SK-N-SH treated with all-trans-retinoic acid at 6 μM for 48 hours (cell line): Measurements from ENCODE around the gene CLDN20.

Experiments
- ISL1 ChIP-seq: fragments of 250-450 bp; sonication (Bioruptor Pico); IDR thresholded peaks from 2 replicates; pipeline ENCODE4 v2.1.2; 2022; ENCODE audit warnings: mild to moderate bottlenecking, moderate library complexity
- PPARA ChIP-seq: fragments of 250-450 bp; sonication (Bioruptor Pico); IDR thresholded peaks from 2 replicates; pipeline ENCODE4 v1.5.0; 2020; ENCODE audit warnings: mild to moderate bottlenecking, borderline replicate concordance
- RARB ChIP-seq: fragments of 250-450 bp; sonication (Bioruptor Pico); IDR thresholded peaks from 2 replicates; pipeline ENCODE4 v1.8.0; 2021; ENCODE audit warnings: mild to moderate bottlenecking, moderate library complexity
- ZC3H10 ChIP-seq: fragments of 250-450 bp; sonication (Bioruptor Pico); IDR thresholded peaks from 2 replicates; pipeline ENCODE4 v1.5.1; 2021; ENCODE audit warnings: mild to moderate bottlenecking, moderate library complexity
- ZFP30 ChIP-seq: fragments of 450-650 bp; formaldehyde crosslinking; IDR thresholded peaks from 2 replicates; pipeline ENCODE4 v1.5.0; 2022; ENCODE audit warnings: mild to moderate bottlenecking, moderate library complexity
- TF ChIP-seq, protein P1 (sequence below): fragments of 250-450 bp; sonication (Bioruptor Pico); IDR thresholded peaks from 2 replicates; pipeline ENCODE4 v1.8.0; 2020; ENCODE audit warnings: mild to moderate bottlenecking, moderate library complexity, borderline replicate concordance

DNA sequence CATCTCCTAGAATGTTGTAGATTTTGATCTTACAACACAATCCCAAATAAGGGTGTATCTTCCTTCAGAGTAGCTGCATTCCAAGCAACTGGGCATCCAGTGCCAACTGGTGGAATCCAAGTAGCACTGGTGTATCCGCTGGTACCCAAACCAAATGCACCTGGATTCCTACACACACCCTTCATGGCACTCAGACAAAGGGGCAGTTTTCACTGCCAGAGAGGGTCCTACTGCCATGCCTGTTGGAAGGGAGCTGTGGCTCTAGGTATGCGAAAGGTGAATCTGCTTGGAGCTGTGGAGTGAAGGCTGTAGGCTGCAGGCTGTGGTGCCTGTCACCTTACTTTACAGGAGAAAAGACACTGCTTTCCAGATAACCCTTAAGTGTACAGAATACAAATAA is 17.0 kb upstream of the CLDN20 start:
- TF ChIP-seq ZC3H10 (CRISPR knock-in tag) (no peak), PPARA (CRISPR knock-in tag) (no peak), ZFP30 (CRISPR knock-in tag) (no peak), ISL1 (CRISPR knock-in tag) (no peak), RARB (CRISPR knock-in tag) (no peak)
- TF ChIP-seq, protein P1, sequence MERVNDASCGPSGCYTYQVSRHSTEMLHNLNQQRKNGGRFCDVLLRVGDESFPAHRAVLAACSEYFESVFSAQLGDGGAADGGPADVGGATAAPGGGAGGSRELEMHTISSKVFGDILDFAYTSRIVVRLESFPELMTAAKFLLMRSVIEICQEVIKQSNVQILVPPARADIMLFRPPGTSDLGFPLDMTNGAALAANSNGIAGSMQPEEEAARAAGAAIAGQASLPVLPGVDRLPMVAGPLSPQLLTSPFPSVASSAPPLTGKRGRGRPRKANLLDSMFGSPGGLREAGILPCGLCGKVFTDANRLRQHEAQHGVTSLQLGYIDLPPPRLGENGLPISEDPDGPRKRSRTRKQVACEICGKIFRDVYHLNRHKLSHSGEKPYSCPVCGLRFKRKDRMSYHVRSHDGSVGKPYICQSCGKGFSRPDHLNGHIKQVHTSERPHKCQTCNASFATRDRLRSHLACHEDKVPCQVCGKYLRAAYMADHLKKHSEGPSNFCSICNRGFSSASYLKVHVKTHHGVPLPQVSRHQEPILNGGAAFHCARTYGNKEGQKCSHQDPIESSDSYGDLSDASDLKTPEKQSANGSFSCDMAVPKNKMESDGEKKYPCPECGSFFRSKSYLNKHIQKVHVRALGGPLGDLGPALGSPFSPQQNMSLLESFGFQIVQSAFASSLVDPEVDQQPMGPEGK, result no peak
